Measurements from ENCODE around the gene DBX2. TPM values are rescaled to one million over a fixed set of nuclear protein-coding genes. Genes with fewer than 3 reads are reported as not detected.

The DBX2 gene
- total and polyA plus RNA-seq, 2 experiments from 2014 or later = 0.07 to 0.18 TPM

DNA sequence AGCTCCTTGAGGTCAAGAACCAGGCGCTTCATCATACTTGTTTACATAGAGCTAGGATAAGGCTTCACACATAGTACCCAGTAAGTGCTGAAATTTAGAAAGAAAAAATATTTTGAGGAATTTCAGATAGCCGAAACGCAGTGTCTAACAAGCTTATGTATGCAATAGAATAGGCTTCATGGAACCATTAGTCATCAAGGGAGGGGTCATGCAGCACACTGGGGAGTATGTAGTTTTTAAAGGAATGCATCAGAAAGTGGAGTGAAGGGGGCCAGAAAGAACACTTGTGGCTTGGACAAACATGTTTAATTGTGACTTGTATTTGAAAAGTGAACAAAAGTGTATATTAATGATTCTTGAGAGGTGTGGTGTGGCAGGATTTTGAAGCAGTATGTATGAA is 38.1 kb downstream of the DBX2 start:
- Histone ChIP-seq H3K4me3 (no peak overlapping the region), H3K4me1 (ENCODE audit: insufficient read depth) (no peaks in the 10 kb centered on the region), H3K79me2 (replicated peaks; ENCODE audit: insufficient read depth) (no peaks in the 10 kb centered on the region), H3K4me2 (no peak overlapping the region), H2AFZ (no peak overlapping the region), H3K9me2 (ENCODE audit: insufficient read depth) (peaks cover 6% of the 10 kb centered on the region; the same call in 1 of the 2 replicates), H3F3A (replicated peaks; ENCODE audit: low read depth) (no peaks in the 10 kb centered on the region), H4K20me1 (replicated peaks; ENCODE audit: insufficient read depth) (no peaks in the 10 kb centered on the region), H3K36me3 (ENCODE audit: insufficient read depth) (no peaks in the 10 kb centered on the region), H3K27me3 (ENCODE audit: insufficient read depth) (no peaks in the 10 kb centered on the region), H3K27ac (ENCODE audit: low read depth) (no peak overlapping the region)
- Mint-ChIP-seq H3K4me3 (no peak overlapping the region), H3K27ac (no peak overlapping the region), H3K27me3 (ENCODE audit: insufficient read depth, low read depth, poor library complexity) (no peaks in the 10 kb centered on the region), H3K9me3 (no peaks in the 10 kb centered on the region), H3K4me1 (no peaks in the 10 kb centered on the region), H3K36me3 (ENCODE audit: low read depth) (no peaks in the 10 kb centered on the region)
- ATAC-seq = no peak
- DNase-seq (ENCODE audit: low spot score) = no peak
- TF ChIP-seq, protein P1, sequence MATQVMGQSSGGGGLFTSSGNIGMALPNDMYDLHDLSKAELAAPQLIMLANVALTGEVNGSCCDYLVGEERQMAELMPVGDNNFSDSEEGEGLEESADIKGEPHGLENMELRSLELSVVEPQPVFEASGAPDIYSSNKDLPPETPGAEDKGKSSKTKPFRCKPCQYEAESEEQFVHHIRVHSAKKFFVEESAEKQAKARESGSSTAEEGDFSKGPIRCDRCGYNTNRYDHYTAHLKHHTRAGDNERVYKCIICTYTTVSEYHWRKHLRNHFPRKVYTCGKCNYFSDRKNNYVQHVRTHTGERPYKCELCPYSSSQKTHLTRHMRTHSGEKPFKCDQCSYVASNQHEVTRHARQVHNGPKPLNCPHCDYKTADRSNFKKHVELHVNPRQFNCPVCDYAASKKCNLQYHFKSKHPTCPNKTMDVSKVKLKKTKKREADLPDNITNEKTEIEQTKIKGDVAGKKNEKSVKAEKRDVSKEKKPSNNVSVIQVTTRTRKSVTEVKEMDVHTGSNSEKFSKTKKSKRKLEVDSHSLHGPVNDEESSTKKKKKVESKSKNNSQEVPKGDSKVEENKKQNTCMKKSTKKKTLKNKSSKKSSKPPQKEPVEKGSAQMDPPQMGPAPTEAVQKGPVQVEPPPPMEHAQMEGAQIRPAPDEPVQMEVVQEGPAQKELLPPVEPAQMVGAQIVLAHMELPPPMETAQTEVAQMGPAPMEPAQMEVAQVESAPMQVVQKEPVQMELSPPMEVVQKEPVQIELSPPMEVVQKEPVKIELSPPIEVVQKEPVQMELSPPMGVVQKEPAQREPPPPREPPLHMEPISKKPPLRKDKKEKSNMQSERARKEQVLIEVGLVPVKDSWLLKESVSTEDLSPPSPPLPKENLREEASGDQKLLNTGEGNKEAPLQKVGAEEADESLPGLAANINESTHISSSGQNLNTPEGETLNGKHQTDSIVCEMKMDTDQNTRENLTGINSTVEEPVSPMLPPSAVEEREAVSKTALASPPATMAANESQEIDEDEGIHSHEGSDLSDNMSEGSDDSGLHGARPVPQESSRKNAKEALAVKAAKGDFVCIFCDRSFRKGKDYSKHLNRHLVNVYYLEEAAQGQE (IDR thresholded peaks at IDR 0.05; ENCODE audit: unreplicated experiment) = no peak
- TF ChIP-seq, protein P2, sequence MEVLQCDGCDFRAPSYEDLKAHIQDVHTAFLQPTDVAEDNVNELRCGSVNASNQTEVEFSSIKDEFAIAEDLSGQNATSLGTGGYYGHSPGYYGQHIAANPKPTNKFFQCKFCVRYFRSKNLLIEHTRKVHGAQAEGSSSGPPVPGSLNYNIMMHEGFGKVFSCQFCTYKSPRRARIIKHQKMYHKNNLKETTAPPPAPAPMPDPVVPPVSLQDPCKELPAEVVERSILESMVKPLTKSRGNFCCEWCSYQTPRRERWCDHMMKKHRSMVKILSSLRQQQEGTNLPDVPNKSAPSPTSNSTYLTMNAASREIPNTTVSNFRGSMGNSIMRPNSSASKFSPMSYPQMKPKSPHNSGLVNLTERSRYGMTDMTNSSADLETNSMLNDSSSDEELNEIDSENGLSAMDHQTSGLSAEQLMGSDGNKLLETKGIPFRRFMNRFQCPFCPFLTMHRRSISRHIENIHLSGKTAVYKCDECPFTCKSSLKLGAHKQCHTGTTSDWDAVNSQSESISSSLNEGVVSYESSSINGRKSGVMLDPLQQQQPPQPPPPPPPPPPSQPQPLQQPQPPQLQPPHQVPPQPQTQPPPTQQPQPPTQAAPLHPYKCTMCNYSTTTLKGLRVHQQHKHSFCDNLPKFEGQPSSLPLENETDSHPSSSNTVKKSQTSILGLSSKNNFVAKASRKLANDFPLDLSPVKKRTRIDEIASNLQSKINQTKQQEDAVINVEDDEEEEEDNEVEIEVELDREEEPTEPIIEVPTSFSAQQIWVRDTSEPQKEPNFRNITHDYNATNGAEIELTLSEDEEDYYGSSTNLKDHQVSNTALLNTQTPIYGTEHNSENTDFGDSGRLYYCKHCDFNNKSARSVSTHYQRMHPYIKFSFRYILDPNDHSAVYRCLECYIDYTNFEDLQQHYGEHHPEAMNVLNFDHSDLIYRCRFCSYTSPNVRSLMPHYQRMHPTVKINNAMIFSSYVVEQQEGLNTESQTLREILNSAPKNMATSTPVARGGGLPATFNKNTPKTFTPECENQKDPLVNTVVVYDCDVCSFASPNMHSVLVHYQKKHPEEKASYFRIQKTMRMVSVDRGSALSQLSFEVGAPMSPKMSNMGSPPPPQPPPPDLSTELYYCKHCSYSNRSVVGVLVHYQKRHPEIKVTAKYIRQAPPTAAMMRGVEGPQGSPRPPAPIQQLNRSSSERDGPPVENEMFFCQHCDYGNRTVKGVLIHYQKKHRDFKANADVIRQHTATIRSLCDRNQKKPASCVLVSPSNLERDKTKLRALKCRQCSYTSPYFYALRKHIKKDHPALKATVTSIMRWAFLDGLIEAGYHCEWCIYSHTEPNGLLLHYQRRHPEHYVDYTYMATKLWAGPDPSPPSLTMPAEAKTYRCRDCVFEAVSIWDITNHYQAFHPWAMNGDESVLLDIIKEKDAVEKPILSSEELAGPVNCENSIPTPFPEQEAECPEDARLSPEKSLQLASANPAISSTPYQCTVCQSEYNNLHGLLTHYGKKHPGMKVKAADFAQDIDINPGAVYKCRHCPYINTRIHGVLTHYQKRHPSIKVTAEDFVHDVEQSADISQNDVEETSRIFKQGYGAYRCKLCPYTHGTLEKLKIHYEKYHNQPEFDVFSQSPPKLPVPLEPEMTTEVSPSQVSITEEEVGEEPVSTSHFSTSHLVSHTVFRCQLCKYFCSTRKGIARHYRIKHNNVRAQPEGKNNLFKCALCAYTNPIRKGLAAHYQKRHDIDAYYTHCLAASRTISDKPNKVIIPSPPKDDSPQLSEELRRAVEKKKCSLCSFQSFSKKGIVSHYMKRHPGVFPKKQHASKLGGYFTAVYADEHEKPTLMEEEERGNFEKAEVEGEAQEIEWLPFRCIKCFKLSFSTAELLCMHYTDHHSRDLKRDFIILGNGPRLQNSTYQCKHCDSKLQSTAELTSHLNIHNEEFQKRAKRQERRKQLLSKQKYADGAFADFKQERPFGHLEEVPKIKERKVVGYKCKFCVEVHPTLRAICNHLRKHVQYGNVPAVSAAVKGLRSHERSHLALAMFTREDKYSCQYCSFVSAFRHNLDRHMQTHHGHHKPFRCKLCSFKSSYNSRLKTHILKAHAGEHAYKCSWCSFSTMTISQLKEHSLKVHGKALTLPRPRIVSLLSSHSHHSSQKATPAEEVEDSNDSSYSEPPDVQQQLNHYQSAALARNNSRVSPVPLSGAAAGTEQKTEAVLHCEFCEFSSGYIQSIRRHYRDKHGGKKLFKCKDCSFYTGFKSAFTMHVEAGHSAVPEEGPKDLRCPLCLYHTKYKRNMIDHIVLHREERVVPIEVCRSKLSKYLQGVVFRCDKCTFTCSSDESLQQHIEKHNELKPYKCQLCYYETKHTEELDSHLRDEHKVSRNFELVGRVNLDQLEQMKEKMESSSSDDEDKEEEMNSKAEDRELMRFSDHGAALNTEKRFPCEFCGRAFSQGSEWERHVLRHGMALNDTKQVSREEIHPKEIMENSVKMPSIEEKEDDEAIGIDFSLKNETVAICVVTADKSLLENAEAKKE (CRISPR knock-in tag; IDR thresholded peaks at IDR 0.05) = no peak
- TF ChIP-seq, protein P3, sequence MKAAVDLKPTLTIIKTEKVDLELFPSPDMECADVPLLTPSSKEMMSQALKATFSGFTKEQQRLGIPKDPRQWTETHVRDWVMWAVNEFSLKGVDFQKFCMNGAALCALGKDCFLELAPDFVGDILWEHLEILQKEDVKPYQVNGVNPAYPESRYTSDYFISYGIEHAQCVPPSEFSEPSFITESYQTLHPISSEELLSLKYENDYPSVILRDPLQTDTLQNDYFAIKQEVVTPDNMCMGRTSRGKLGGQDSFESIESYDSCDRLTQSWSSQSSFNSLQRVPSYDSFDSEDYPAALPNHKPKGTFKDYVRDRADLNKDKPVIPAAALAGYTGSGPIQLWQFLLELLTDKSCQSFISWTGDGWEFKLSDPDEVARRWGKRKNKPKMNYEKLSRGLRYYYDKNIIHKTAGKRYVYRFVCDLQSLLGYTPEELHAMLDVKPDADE (IDR thresholded peaks at IDR 0.05) = no peak
- TF ChIP-seq ZNF331 (CRISPR knock-in tag; IDR thresholded peaks at IDR 0.05; ENCODE audit: low read depth) = no peak
- TF ChIP-seq STAT1 (IDR thresholded peaks at IDR 0.05; ENCODE audit: unreplicated experiment) = no peak
- TF ChIP-seq JUNB (IDR thresholded peaks at IDR 0.05; ENCODE audit: unreplicated experiment) = no peak
- TF ChIP-seq EZH2phosphoT487 (IDR thresholded peaks at IDR 0.05; ENCODE audit: unreplicated experiment) = no peak
